BJ (cell line): ENCODE data around the gene ESYT2. TPM values are rescaled to one million over a fixed set of nuclear protein-coding genes. Genes with fewer than 3 reads are reported as not detected.

Experiments
- CTCF ChIA-PET: fragments of 350-600 bp; formaldehyde crosslinking; extraction: SDS; loops from one replicate; lab custom pipeline; 2021; ENCODE audit warnings: antibody characterized with exemption, inconsistent platforms; lab: Yijun Ruan, JAX
- POLR2A ChIA-PET: fragments of 300-600 bp; sonication (Branson Sonifier 250); formaldehyde crosslinking; extraction: SDS; loops from one replicate; lab custom pipeline; 2021; ENCODE audit warnings: antibody characterized with exemption; lab: Charles Lee
- DNase-seq: peaks from one replicate; pipeline ENCODE4 v3.0.0-alpha.2; 2011; ENCODE audit warnings: low read depth
- H3K27me3 ChIP-seq: 2 replicates; pipeline ENCODE4 v1.6.0; 2011; ENCODE audit warnings: low read length; ENCODE audit not compliant: control insufficient read depth, insufficient read depth
- H3K36me3 ChIP-seq: 2 replicates; pipeline ENCODE4 v1.5.1; 2011; ENCODE audit warnings: low read length; ENCODE audit not compliant: control insufficient read depth, insufficient read depth
- H3K4me3 ChIP-seq: 2 replicates; pipeline ENCODE4 v1.5.1; 2011; ENCODE audit warnings: low read depth, mild to moderate bottlenecking, control low read depth, low read length
- CTCF ChIP-seq: IDR thresholded peaks from 2 replicates; pipeline ENCODE4 v1.5.1; 2011; ENCODE audit warnings: low read depth, mild to moderate bottlenecking, control low read depth, inconsistent platforms, low read length, moderate library complexity; ENCODE audit not compliant: insufficient read depth
- polyA plus RNA-seq: library from polyadenylated mRNA; depleted of rRNA; stranded (reverse); fragments of >200 nt; gene quantifications from 2 replicates; pipeline ENCODE4 v1.2.3, GENCODE V29; 2011

Gene ESYT2
- polyA plus RNA-seq, 1 experiment = 49.2 TPM

- ChIA-PET CTCF (no interaction called here), POLR2A (no interaction called here)
- no peaks in the 10 kb centered on the region for H3K27me3 ChIP-seq
- no peak overlapping the region for H3K4me3 ChIP-seq
- DNase-seq = no peak
- no peak for TF ChIP-seq CTCF
- peaks cover 22% of the 10 kb centered on the region for H3K36me3 ChIP-seq
Measured at GRCh38 chr7:158757404-158757989, 71.8 kb downstream of the ESYT2 start.

GRCh38 chr7:158754746-158755444 lies 74.4 kb downstream of the ESYT2 start:
- DNase-seq = no peak
- Histone ChIP-seq H3K4me3 (no peak overlapping the region), H3K36me3 (peaks cover 15% of the 10 kb centered on the region), H3K27me3 (no peaks in the 10 kb centered on the region)
- POLR2A ChIA-PET = no interaction called here
- TF ChIP-seq CTCF = no peak
- CTCF ChIA-PET = interaction anchor here (0.9 kb wide), 1 partner anchor 18 kb away, joined by 3 read pairs; no protein-coding TSS in a partner anchor

GRCh38 chr7:158753900-158754299 lies 75.4 kb downstream of the ESYT2 start:
- Histone ChIP-seq H3K36me3 (peaks cover 13% of the 10 kb centered on the region), H3K27me3 (no peaks in the 10 kb centered on the region), H3K4me3 (no peak overlapping the region)
- no peak for DNase-seq
- ChIA-PET CTCF (interaction anchor here (2.5 kb wide), 1 partner anchor 17 kb away, joined by 5 read pairs; no protein-coding TSS in a partner anchor), POLR2A (no interaction called here)
- TF ChIP-seq CTCF = no peak

GRCh38 chr7:158751751-158752150 lies 77.6 kb downstream of the ESYT2 start:
- TF ChIP-seq CTCF = no peak
- Histone ChIP-seq H3K4me3 (no peak overlapping the region), H3K36me3 (peaks cover 11% of the 10 kb centered on the region), H3K27me3 (no peaks in the 10 kb centered on the region)
- ChIA-PET CTCF (interaction anchor here (2.5 kb wide), 1 partner anchor 19 kb away, joined by 5 read pairs; no protein-coding TSS in a partner anchor), POLR2A (no interaction called here)
- DNase-seq = no peak

- peaks cover 12% of the 10 kb centered on the region for H3K36me3 ChIP-seq
- H3K4me3 ChIP-seq = no peak overlapping the region
- no peak for DNase-seq
- no peak for TF ChIP-seq CTCF
- CTCF ChIA-PET = no interaction called here
- POLR2A ChIA-PET = no interaction called here
- no peaks in the 10 kb centered on the region for H3K27me3 ChIP-seq
Measured at GRCh38 chr7:158751199-158751598, 78.1 kb downstream of the ESYT2 start.
